Loucy (cell line): ENCODE data around the gene ADGRG1.
A peak's percentile ranks its signal among the peaks of the same experiment; 100 is the strongest.

Experiments
- H2AFZ ChIP-seq: fragments of 200-600 bp; sonication (generic); 2 replicates; pipeline ENCODE4 v1.6.0; 2016; ENCODE audit warnings: antibody characterized with exemption, mild to moderate bottlenecking, low read length, moderate library complexity
- H3F3A ChIP-seq: fragments of 200-600 bp; 2 replicates; pipeline ENCODE4 v1.6.0; 2016; ENCODE audit warnings: antibody characterized with exemption, low read depth, mild to moderate bottlenecking
- H3K27me3 ChIP-seq: fragments of 200-600 bp; sonication (generic); 2 replicates; pipeline ENCODE4 v1.6.1; 2014; ENCODE audit warnings: low read length, mild to moderate bottlenecking; ENCODE audit not compliant: insufficient read depth, poor library complexity, severe bottlenecking
- H3K36me3 ChIP-seq: fragments of 200-600 bp; sonication (generic); 2 replicates; pipeline ENCODE4 v1.6.1; 2016; ENCODE audit warnings: low read length; ENCODE audit not compliant: insufficient read depth
- H3K4me1 ChIP-seq: fragments of 200-600 bp; sonication (generic); 2 replicates; pipeline ENCODE4 v1.5.1; 2014; ENCODE audit warnings: low read length, mild to moderate bottlenecking; ENCODE audit not compliant: insufficient read depth, poor library complexity, severe bottlenecking
- H3K4me2 ChIP-seq: fragments of 200-600 bp; sonication (generic); 2 replicates; pipeline ENCODE4 v1.6.0; 2014; ENCODE audit warnings: antibody characterized with exemption, low read length, low read depth, mild to moderate bottlenecking; ENCODE audit not compliant: poor library complexity, severe bottlenecking
- H3K4me3 ChIP-seq: fragments of 200-600 bp; sonication (generic); 2 replicates; pipeline ENCODE4 v1.5.1; 2014; ENCODE audit warnings: low read length, mild to moderate bottlenecking, mixed read lengths; ENCODE audit not compliant: poor library complexity, severe bottlenecking
- H3K79me2 ChIP-seq: fragments of 200-600 bp; sonication (generic); 2 replicates; pipeline ENCODE4 v1.6.1; 2014; ENCODE audit warnings: low read length; ENCODE audit not compliant: insufficient read depth
- H3K9ac ChIP-seq: fragments of 200-600 bp; sonication (generic); 2 replicates; pipeline ENCODE4 v1.6.0; 2014; ENCODE audit warnings: mild to moderate bottlenecking, low read depth, low read length, moderate library complexity; ENCODE audit not compliant: poor library complexity, severe bottlenecking
- H3K9me2 ChIP-seq: fragments of 200-600 bp; sonication (generic); replicated peaks from 2 replicates; pipeline ENCODE4 v1.6.1; 2016; ENCODE audit warnings: low read depth, low read length, mixed read lengths
- H3K9me3 ChIP-seq: fragments of 200-600 bp; sonication (generic); 2 replicates; pipeline ENCODE4 v1.6.1; 2014; ENCODE audit warnings: mild to moderate bottlenecking, antibody characterized with exemption, low read length, low read depth; ENCODE audit not compliant: insufficient read depth
- H4K20me1 ChIP-seq: fragments of 200-600 bp; sonication (generic); 2 replicates; pipeline ENCODE4 v1.6.0; 2014; ENCODE audit warnings: antibody characterized with exemption, low read length, mild to moderate bottlenecking; ENCODE audit not compliant: insufficient read depth, poor library complexity, severe bottlenecking
- EZH2phosphoT487 ChIP-seq: fragments of 200-600 bp; IDR thresholded peaks from 2 replicates; pipeline ENCODE4 v1.6.1; 2018; ENCODE audit warnings: antibody characterized with exemption, mild to moderate bottlenecking, moderate library complexity, borderline replicate concordance
- TF ChIP-seq, protein P1 (sequence below): fragments of 200-600 bp; sonication (generic); conservative IDR thresholded peaks from 2 replicates; pipeline ENCODE4 v1.5.1; 2014; ENCODE audit warnings: mild to moderate bottlenecking, antibody characterized with exemption, low read length

Gene ADGRG1

DNA sequence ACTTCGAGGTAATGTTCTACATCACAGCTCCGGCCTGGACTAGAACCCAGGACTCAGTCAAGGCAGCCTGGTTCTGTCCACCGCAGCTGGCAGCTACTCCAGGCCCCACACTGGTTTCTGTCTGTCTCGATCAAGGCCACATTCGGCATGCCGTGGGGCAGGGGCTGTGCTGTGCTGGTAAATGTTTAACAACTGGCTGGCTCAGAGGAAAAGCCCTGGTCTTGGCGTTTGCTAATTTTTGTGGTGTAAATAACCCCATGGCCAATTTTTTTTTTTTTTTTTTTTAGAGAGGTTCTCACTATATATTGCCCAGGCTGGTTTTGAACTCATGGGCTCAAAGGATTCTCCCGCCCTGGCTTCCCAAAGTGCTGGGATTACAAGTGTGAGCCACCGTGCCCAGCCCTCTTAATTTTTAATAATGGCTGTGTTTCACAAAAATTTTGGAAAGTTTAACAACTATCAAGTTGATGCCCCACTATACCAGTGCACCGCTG, 65.8 kb downstream of the ADGRG1 start:
- no peaks in the 10 kb centered on the region for H3K27me3 ChIP-seq
- H3K4me1 ChIP-seq: peaks cover 35% of the 10 kb centered on the region
- TF ChIP-seq EZH2phosphoT487: no peak
- TF ChIP-seq, protein P1, sequence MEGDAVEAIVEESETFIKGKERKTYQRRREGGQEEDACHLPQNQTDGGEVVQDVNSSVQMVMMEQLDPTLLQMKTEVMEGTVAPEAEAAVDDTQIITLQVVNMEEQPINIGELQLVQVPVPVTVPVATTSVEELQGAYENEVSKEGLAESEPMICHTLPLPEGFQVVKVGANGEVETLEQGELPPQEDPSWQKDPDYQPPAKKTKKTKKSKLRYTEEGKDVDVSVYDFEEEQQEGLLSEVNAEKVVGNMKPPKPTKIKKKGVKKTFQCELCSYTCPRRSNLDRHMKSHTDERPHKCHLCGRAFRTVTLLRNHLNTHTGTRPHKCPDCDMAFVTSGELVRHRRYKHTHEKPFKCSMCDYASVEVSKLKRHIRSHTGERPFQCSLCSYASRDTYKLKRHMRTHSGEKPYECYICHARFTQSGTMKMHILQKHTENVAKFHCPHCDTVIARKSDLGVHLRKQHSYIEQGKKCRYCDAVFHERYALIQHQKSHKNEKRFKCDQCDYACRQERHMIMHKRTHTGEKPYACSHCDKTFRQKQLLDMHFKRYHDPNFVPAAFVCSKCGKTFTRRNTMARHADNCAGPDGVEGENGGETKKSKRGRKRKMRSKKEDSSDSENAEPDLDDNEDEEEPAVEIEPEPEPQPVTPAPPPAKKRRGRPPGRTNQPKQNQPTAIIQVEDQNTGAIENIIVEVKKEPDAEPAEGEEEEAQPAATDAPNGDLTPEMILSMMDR: no peak
- H3K9me3 ChIP-seq: no peaks in the 10 kb centered on the region
- H2AFZ ChIP-seq: no peak overlapping the region
- H3K4me2 ChIP-seq: peak overlapping the region; percentile 65
- H3K79me2 ChIP-seq: peaks cover 2% of the 10 kb centered on the region; the same call in 1 of the 2 replicates
- H4K20me1 ChIP-seq: no peaks in the 10 kb centered on the region
- H3K9ac ChIP-seq: peak overlapping the region; percentile 10
- peak overlapping the region; percentile 56 for H3K4me3 ChIP-seq
- peaks cover 8% of the 10 kb centered on the region for H3F3A ChIP-seq
- H3K9me2 ChIP-seq: no peaks in the 10 kb centered on the region
- no peaks in the 10 kb centered on the region for H3K36me3 ChIP-seq

DNA sequence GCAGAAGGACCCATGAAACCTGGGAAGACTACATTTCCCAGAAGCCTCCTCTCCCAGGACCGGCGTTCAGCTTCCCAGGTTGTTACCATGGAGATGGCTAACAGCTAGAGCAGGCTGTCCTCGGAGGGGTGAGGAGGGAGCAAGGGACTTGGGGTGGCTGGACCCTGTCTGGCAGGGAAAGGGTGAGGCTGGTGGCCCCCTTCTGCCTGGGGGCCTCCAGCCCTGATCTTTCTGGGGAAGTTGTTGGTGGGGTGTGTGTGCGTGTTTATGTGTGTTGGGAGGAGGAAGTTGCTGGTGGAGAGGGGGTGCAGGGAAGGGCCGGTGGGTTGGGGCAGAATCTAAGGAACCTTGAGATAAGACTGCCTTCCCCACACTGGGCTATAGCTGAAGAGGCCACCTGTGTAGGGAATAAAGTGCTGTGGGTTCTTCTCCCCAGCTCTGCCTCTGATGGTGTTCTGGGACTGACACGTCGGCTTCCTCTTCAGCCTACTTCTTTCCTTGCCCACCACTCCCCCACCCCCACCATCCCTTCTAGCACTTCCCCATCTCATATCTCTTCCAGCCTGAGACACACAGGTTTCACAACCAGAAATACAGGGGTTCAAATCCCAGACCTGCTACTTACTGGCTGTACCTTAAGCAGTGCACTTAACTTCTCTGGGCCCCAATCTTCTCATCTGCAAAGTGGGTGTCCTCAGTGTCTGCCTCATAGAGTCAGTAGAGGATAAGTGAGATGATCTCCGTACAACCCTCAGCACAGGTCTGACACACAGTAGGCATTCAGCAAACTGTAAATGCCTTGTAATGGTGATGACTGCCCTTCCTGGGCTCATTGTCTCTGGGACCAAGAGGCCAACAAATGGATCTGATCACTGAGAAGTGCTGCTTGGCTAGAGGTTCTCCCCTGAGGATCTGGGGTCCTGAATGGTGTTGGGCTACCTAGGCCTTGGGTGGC, 66.6 kb downstream of the ADGRG1 start, which contains the start of gene DRC7:
DRC7 (plus strand) TSS at position 82 of the 955 bp plus-strand sequence. CDS start 3,144 bp downstream, outside the sequence.
- H3K79me2 ChIP-seq: no peaks in the 10 kb centered on the region
- H3K36me3 ChIP-seq: no peaks in the 10 kb centered on the region
- TF ChIP-seq, protein P1: no peak
- H3K4me3 ChIP-seq: peak within 1 kb of the TSS; percentile 56
- H3F3A ChIP-seq: peaks cover 4% of the 10 kb centered on the region
- H4K20me1 ChIP-seq: no peaks in the 10 kb centered on the region
- no peaks in the 10 kb centered on the region for H3K27me3 ChIP-seq
- H3K4me1 ChIP-seq: peaks cover 36% of the 10 kb centered on the region
- H3K9ac ChIP-seq: peak within 1 kb of the TSS; percentile 46
- peak within 1 kb of the TSS; percentile 65 for H3K4me2 ChIP-seq
- 0 out of 2 replicates have a peak within 1 kb of the TSS, but pooled peaks have one; percentile 41 for H2AFZ ChIP-seq
- no peaks in the 10 kb centered on the region for H3K9me2 ChIP-seq
- no peaks in the 10 kb centered on the region for H3K9me3 ChIP-seq

DNA sequence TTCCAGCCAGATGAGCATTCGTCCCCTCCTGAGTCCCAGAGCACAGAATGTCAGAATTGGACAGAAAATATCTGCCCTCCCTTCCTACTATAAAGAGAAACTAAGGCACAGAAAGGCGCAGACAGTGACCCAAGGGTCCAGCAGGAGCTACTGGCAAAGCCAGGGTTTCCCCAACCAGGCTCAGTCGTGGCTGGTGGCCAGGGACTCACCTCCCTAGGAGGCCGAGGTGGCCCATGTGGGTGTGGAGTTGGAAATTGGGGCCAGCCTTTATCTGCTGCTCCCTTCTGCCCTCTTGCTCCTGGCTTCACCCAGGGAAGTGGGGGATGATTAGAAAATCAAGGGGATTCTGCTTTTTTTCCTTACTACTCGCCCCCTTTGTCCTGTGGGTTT, 67.2 kb downstream of the ADGRG1 start:
- Histone ChIP-seq H3K4me1 (peaks cover 32% of the 10 kb centered on the region), H3K79me2 (no peaks in the 10 kb centered on the region), H3K27me3 (no peaks in the 10 kb centered on the region), H3K9ac (peak overlapping the region; percentile 46), H3K9me2 (no peaks in the 10 kb centered on the region), H3K4me3 (no peak overlapping the region), H3K4me2 (no peak overlapping the region), H3K36me3 (no peaks in the 10 kb centered on the region), H2AFZ (no peak overlapping the region), H3F3A (no peaks in the 10 kb centered on the region), H3K9me3 (no peaks in the 10 kb centered on the region), H4K20me1 (no peaks in the 10 kb centered on the region)
- no peak for TF ChIP-seq EZH2phosphoT487
- TF ChIP-seq, protein P1: no peak
